GM19193 (cell line): Measurements from ENCODE around the gene EEF1A2.

Experiments
- POLR2A ChIP-seq: IDR thresholded peaks from 4 replicates; pipeline ENCODE4 v1.6.1; 2011; ENCODE audit not compliant: insufficient read depth, insufficient read length; ENCODE audit errors: extremely low read depth

The EEF1A2 gene

GRCh38 chr20:63492982-63493381, 5.9 kb downstream of the EEF1A2 start:
- TF ChIP-seq POLR2A: no peak

GRCh38 chr20:63492518-63492917, 6.4 kb downstream of the EEF1A2 start:
- no peak for TF ChIP-seq POLR2A

- TF ChIP-seq POLR2A: no peak
Measured at GRCh38 chr20:63491635-63492230, 7.2 kb downstream of the EEF1A2 start.

GRCh38 chr20:63491078-63491477, 7.8 kb downstream of the EEF1A2 start:
- no peak for TF ChIP-seq POLR2A

GRCh38 chr20:63490416-63490815, 8.5 kb downstream of the EEF1A2 start:
- no peak for TF ChIP-seq POLR2A

- TF ChIP-seq POLR2A: no peak
Measured at GRCh38 chr20:63488315-63489251, 10.3 kb downstream of the EEF1A2 start.

GRCh38 chr20:63487781-63488241, 11.1 kb downstream of the EEF1A2 start:
- no peak for TF ChIP-seq POLR2A

- no peak for TF ChIP-seq POLR2A
Measured at GRCh38 chr20:63487116-63487764, 11.6 kb downstream of the EEF1A2 start.

GRCh38 chr20:63486300-63486855, 12.5 kb downstream of the EEF1A2 start:
- no peak for TF ChIP-seq POLR2A

GRCh38 chr20:63484651-63485403, 14.1 kb downstream of the EEF1A2 start:
- TF ChIP-seq POLR2A: no peak

- TF ChIP-seq POLR2A: no peak
Measured at GRCh38 chr20:63484236-63484635, 14.6 kb downstream of the EEF1A2 start.

- TF ChIP-seq POLR2A: no peak
Measured at GRCh38 chr20:63483834-63484233, 15.0 kb downstream of the EEF1A2 start.

GRCh38 chr20:63482021-63482587, 16.8 kb downstream of the EEF1A2 start:
- no peak for TF ChIP-seq POLR2A

- no peak for TF ChIP-seq POLR2A
Measured at GRCh38 chr20:63481503-63481902, 17.4 kb downstream of the EEF1A2 start.

GRCh38 chr20:63478346-63479302, 20.3 kb downstream of the EEF1A2 start:
- TF ChIP-seq POLR2A: no peak
